Activated T-cell treated with anti-CD3 and anti-CD28 coated beads for 48 hours (primary cell): ENCODE measurements around the gene NEDD4L.

Experiments
- DNase-seq: peaks from one replicate; pipeline ENCODE4 v3.0.0-alpha.2; 2020; ENCODE audit warnings: low read depth

Gene NEDD4L

GRCh38 chr18:58321986-58322385 is 278.0 kb downstream of the NEDD4L start:
- peak; percentile 19 for DNase-seq

GRCh38 chr18:58322464-58322863 is 278.4 kb downstream of the NEDD4L start:
- no peak for DNase-seq

GRCh38 chr18:58323866-58324762 is 280.1 kb downstream of the NEDD4L start:
- no peak for DNase-seq

- DNase-seq, result no peak
These were observed 280.9 kb downstream of the NEDD4L start for GRCh38 chr18:58324824-58325480.

GRCh38 chr18:58325494-58325893 is 281.5 kb downstream of the NEDD4L start:
- no peak for DNase-seq

GRCh38 chr18:58334061-58334460 is 290.0 kb downstream of the NEDD4L start:
- no peak for DNase-seq

- DNase-seq, result no peak
These were observed 291.2 kb downstream of the NEDD4L start for GRCh38 chr18:58335223-58335622.

GRCh38 chr18:58335821-58336220 is 291.8 kb downstream of the NEDD4L start:
- no peak for DNase-seq

- no peak for DNase-seq
These were observed 292.6 kb downstream of the NEDD4L start for GRCh38 chr18:58336605-58337004.

GRCh38 chr18:58337285-58337684 is 293.3 kb downstream of the NEDD4L start:
- DNase-seq, result no peak

GRCh38 chr18:58337686-58338085 is 293.7 kb downstream of the NEDD4L start:
- no peak for DNase-seq

- no peak for DNase-seq
These were observed 294.1 kb downstream of the NEDD4L start for GRCh38 chr18:58338141-58338540.

- DNase-seq, result no peak
These were observed 295.1 kb downstream of the NEDD4L start for GRCh38 chr18:58338961-58339592.

GRCh38 chr18:58339890-58340289 is 295.9 kb downstream of the NEDD4L start:
- DNase-seq, result no peak

- DNase-seq, result no peak
These were observed 297.9 kb downstream of the NEDD4L start for GRCh38 chr18:58341916-58342315.

GRCh38 chr18:58344080-58344670 is 300.1 kb downstream of the NEDD4L start:
- DNase-seq, result no peak

GRCh38 chr18:58344861-58345463 is 300.9 kb downstream of the NEDD4L start:
- no peak for DNase-seq

- no peak for DNase-seq
These were observed 301.8 kb downstream of the NEDD4L start for GRCh38 chr18:58345875-58346274.

GRCh38 chr18:58347135-58347534 is 303.1 kb downstream of the NEDD4L start:
- DNase-seq, result no peak

GRCh38 chr18:58348517-58348916 is 304.5 kb downstream of the NEDD4L start:
- no peak for DNase-seq

GRCh38 chr18:58348951-58349350 is 304.9 kb downstream of the NEDD4L start:
- no peak for DNase-seq

- no peak for DNase-seq
These were observed 305.6 kb downstream of the NEDD4L start for GRCh38 chr18:58349650-58350049.
